Skeletal muscle tissue (tissue), 4 donors: ENCODE data around the gene GPR132. TPM values are rescaled to one million over a fixed set of nuclear protein-coding genes. Genes with fewer than 3 reads are reported as not detected.
A peak's percentile ranks its signal among the peaks of the same experiment; 100 is the strongest.

Experiments used
- H3K27ac ChIP-seq: one replicate; pipeline ENCODE4 v1.7.0; 2013; ENCODE audit warnings: mild to moderate bottlenecking, low read depth, low read length, inconsistent platforms
- H3K27me3 ChIP-seq, 3 donors: one replicate each; pipeline ENCODE4 v1.7.0; 2013; ENCODE audit warnings: low read length in 3 of 3; ENCODE audit not compliant: control insufficient read depth in 3 of 3, insufficient read depth in 3 of 3
- H3K36me3 ChIP-seq, 3 donors: one replicate each; pipeline ENCODE4 v1.7.0; 2013; ENCODE audit warnings: low read length in 3 of 3; ENCODE audit not compliant: control insufficient read depth in 3 of 3, insufficient read depth in 3 of 3
- H3K4me1 ChIP-seq, 3 donors: one replicate each; pipeline ENCODE4 v1.7.0; 2013; ENCODE audit warnings: low read length in 3 of 3, mild to moderate bottlenecking in 3 of 3; ENCODE audit not compliant: control insufficient read depth in 3 of 3, insufficient read depth in 3 of 3
- H3K4me3 ChIP-seq, 3 donors: one replicate each; pipeline ENCODE4 v1.7.0; 2013; ENCODE audit warnings: low read length in 3 of 3
- H3K9ac ChIP-seq, 3 donors: one replicate each; pipeline ENCODE4 v1.7.0; 2013; ENCODE audit warnings: low read length in 3 of 3, mild to moderate bottlenecking in 3 of 3, moderate library complexity in 2 of 3, low read depth in 1 of 3
- H3K9me3 ChIP-seq, 3 donors: one replicate each; pipeline ENCODE4 v1.7.0; 2013; ENCODE audit warnings: low read length in 3 of 3; ENCODE audit not compliant: control insufficient read depth in 3 of 3
- total RNA-seq: library from RNA; depleted of rRNA; stranded (reverse); fragments of >200 nt; gene quantifications from one replicate; pipeline ENCODE4 v1.2.3, GENCODE V29; 2014
- donor health status: Osteomylitis.

Gene GPR132
- total RNA-seq, 1 donor from 2014 or later, result 1.6 TPM

DNA sequence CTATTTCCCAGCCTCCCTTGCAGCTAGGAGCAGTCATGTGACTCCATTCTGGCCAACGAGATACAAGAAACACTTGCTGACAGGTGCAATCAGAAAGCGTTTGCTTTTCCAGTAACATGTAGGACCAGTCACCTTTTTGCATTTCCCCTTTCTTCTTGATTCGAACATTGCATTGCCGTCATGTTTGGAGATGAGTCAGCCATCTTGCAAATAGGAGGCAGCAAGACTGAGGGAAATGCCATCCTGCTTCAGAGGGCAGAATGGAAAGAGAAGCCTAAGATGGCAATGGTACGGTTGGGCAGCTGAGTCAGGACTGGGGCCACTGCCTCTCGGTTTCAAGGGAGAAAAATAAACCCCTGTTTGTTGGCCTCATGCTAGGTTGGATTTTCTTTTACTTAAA is 34.5 kb upstream of the GPR132 start:
- H3K4me3 ChIP-seq, result no peak overlapping the region
- H3K4me1 ChIP-seq, result no peaks in the 10 kb centered on the region
- H3K9me3 ChIP-seq, result no peaks in the 10 kb centered on the region
- no peak overlapping the region for H3K27ac ChIP-seq
- no peaks in the 10 kb centered on the region for H3K36me3 ChIP-seq
- peaks cover 2 to 17% (median 10%) of the 10 kb centered on the region in 3 donors for H3K27me3 ChIP-seq
- no peak overlapping the region for H3K9ac ChIP-seq

DNA sequence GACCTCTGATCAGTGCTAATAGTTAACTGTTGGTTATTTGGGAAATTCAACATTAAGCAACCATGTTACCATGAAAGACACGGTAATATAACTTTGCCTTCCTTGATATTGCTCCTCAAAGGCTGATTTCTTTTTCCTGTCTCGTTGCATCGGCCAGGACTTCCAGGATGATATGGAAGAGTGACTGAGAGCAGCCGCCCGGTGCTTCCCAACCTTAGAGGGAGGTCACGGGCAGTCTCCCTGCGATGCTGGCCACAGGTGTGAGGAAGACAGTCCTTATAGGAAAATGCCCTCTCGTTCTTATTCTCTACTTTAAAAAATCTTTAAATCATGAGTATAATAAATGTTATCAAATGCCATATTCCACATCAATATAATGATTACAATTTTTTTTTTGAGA is 33.1 kb upstream of the GPR132 start:
- H3K36me3 ChIP-seq, result no peaks in the 10 kb centered on the region
- no peaks in the 10 kb centered on the region for H3K9me3 ChIP-seq
- H3K4me1 ChIP-seq, result peaks cover 7 to 8% (median 7%) of the 10 kb centered on the region in 3 donors
- no peak overlapping the region for H3K4me3 ChIP-seq
- no peak overlapping the region for H3K27ac ChIP-seq
- peaks cover 6 to 22% (median 20%) of the 10 kb centered on the region in 3 donors for H3K27me3 ChIP-seq
- H3K9ac ChIP-seq, result no peak overlapping the region

DNA sequence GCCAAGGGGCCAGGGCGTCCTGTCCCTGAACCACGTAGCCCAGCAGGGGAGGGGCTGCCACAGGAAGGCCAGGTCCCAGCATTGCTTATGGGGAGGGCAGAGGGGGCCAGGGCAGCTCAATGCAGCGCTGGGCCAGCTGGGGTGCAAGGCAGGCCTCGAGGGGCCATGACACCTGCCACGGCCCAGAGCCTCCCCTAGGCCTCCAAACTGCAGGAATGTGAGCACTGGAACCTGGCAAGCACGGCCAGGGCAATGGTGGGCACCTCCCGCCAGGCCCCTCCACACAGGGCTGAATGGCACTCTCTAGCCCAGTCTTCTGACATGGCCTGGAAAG is 32.5 kb upstream of the GPR132 start:
- Histone ChIP-seq H3K4me1 (peaks cover 8 to 10% (median 9%) of the 10 kb centered on the region in 3 donors), H3K27ac (no peak overlapping the region), H3K36me3 (no peaks in the 10 kb centered on the region), H3K27me3 (peaks cover 6 to 20% (median 14%) of the 10 kb centered on the region in 3 donors), H3K9ac (no peak overlapping the region), H3K9me3 (no peaks in the 10 kb centered on the region), H3K4me3 (no peak overlapping the region)

DNA sequence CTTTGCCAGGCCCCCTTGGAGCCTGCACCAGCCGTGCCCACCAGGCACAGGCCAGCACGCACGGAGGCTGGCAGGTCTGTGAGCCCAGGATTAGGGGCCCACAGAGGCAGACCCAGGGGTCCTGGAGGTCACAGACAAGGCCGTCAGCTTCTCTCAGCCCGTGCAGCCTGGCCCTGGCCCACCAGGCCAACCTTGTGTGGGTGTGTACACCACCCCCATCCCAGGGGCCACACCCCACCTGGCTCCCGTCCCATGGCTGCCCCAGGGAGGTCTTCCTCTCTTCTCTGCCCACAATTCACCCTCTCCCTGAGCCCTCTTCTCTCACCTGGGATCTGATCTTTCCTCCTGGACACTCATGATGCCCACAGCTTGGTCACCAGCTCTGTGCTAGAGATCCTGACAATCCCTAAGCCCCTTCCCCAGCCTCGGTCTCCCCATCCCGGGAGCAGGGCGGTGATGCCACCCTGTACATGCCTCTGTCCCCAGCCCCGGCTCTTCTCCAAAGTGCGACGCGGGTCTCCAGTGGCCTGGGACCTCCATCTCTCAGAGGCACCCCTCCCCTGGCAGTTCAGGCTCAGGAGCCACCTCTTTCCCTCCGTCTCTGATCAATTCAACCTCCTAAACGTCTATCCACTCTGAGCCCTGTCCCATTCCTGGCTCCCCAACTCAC is 31.1 kb upstream of the GPR132 start:
- H3K9ac ChIP-seq, result no peak overlapping the region
- H3K4me3 ChIP-seq, result no peak overlapping the region
- H3K36me3 ChIP-seq, result no peaks in the 10 kb centered on the region
- H3K27ac ChIP-seq, result no peak overlapping the region
- peaks cover 15 to 24% (median 22%) of the 10 kb centered on the region in 3 donors for H3K4me1 ChIP-seq
- H3K27me3 ChIP-seq, result peaks cover 6 to 23% (median 14%) of the 10 kb centered on the region in 3 donors
- no peaks in the 10 kb centered on the region for H3K9me3 ChIP-seq

DNA sequence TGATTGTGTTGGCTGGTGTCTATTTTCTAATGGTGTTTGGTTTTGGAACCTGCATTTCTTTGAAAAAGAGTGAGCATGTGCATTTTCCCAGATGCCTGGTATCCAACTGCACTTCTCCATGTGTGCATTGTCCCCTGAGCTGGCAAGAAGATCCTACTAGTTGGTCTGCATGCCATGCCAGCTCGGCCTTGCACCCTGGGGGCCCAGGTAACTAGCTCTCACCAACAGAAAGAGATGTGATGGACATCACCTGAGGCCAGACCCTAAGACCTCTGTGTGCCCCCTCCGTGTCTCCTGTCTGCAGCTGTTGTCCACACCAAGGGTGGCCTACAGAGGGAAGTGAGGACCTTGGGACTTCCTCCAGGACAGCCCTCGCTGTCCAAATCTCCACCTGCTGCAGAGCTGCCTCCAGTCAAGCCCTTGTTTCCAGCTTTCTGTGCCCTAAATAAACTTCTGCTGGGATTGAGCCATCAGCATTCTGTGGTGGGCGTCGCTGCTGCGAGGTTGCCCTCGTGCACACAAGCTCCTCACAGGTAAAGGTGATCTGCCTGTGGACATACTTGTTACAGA is 30.1 kb upstream of the GPR132 start:
- Histone ChIP-seq H3K9me3 (no peaks in the 10 kb centered on the region), H3K27ac (no peak overlapping the region), H3K36me3 (no peaks in the 10 kb centered on the region), H3K27me3 (peaks cover 4 to 23% (median 9%) of the 10 kb centered on the region in 3 donors), H3K4me3 (no peak overlapping the region), H3K9ac (no peak overlapping the region), H3K4me1 (peaks cover 15 to 34% (median 32%) of the 10 kb centered on the region in 3 donors)

DNA sequence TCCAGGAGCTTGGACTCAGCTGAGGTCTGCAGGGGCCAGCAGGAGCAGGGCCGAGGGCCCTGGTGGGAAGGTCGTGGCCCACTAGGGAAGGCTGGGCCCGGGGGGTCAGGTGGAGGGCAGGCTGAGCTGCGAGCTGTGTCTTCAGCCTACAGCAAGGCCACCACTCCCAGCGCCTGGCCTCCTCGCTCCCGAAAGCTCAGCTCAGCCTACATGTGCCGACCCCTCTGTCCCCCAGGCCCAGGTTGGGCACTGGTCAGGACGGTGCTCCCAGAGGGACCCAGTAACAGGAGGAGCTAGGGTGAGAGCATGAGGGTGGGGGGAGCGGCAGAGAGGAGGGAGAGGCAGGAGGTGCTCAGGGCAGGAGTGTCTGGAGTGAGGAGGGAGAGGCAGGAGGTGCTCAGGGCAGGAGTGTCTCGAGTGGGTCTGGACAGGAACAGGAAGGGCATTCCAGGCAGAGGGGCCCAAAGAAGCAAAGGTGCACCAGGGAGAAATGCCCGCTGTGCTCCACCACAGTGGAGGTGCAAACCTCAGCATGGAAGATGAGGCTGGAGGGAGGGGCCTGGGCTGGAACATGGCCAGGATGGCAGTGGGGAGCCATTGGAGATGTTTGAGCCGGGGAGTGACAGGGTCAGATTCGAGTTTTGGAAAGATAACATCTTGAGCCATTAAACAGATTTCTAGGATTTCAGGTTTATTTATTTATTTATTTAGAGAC is 29.1 kb upstream of the GPR132 start:
- H3K27ac ChIP-seq, result no peak overlapping the region
- no peaks in the 10 kb centered on the region for H3K9me3 ChIP-seq
- H3K36me3 ChIP-seq, result no peaks in the 10 kb centered on the region
- peak overlapping the region; percentile 51 to 65 (median 61) for H3K4me3 ChIP-seq
- H3K9ac ChIP-seq, result peak overlapping the region in 1 of 3 donors; percentile 74
- peaks cover 15 to 37% (median 33%) of the 10 kb centered on the region in 3 donors for H3K4me1 ChIP-seq
- peaks cover 4 to 23% (median 9%) of the 10 kb centered on the region in 3 donors for H3K27me3 ChIP-seq

DNA sequence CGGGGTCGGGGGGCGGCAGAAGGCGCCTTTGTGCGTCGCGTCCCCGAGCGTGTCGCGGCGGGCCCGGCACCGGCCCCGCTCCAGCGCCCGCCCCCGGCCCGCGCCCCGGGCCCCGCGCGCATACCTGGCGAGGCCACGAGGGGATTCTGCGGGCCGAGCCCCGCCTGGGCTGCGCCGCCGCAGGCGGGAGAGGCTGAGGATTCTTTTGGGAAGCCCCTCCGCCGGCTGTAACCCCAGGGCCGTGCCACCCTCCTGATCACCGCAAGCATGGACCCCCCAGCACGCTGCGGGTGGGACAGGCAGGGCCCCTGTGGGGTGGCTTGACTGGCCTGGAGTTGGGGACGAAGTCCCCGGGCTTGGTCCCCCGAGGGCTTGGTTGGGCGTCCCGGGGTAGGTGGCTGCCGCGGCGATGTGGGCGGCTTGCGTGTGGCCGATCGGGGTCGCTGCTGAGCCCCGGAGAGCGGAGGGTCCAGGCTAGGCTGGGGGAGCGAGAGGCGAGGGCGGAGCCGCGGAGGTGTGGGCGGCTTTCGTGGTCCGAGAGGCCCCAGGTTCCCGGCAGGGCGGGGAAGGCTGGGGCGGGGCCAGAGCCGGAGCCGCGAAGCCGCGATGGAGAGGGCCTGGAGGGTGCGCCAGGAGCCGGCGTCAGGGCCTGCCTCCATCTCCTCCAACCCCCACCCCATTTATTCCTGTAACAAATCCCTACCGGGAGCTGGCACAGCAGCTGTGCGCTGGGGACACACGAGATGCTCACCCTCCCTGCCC is 28.4 kb upstream of the GPR132 start:
- H3K9ac ChIP-seq, result peak overlapping the region in 2 of 3 donors; percentile 70 to 74
- no peaks in the 10 kb centered on the region for H3K36me3 ChIP-seq
- H3K27me3 ChIP-seq, result peaks cover 8 to 27% (median 12%) of the 10 kb centered on the region in 3 donors
- no peaks in the 10 kb centered on the region for H3K9me3 ChIP-seq
- H3K27ac ChIP-seq, result no peak overlapping the region
- H3K4me3 ChIP-seq, result peak overlapping the region; percentile 51 to 65 (median 61)
- H3K4me1 ChIP-seq, result peaks cover 19 to 37% (median 37%) of the 10 kb centered on the region in 3 donors

DNA sequence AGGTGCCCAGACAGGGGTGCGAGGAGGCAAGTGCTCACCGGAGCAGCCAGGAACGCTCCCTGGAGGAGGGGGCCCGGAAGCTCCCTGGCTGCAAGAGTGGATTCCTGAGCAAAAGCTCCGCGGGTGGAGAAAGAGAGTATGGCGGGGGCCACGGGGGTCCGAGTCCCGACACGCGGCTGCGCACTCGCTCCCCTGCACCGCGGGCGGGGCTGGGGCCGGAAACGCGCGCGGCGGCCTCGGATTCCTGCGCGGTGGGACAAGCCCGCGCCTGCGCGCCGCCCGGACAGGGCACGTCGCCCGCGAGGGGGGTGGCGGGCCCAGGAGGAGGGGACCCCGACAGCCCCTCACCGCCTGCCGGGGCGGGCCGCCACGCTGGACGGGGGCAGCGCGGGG is 27.8 kb upstream of the GPR132 start:
- H3K9me3 ChIP-seq, result no peaks in the 10 kb centered on the region
- no peak overlapping the region for H3K27ac ChIP-seq
- H3K9ac ChIP-seq, result peak overlapping the region in 1 of 3 donors; percentile 54
- peaks cover 23 to 39% (median 37%) of the 10 kb centered on the region in 3 donors for H3K4me1 ChIP-seq
- H3K4me3 ChIP-seq, result peak overlapping the region in 1 of 3 donors; percentile 13
- H3K27me3 ChIP-seq, result peaks cover 12 to 31% (median 18%) of the 10 kb centered on the region in 3 donors
- no peaks in the 10 kb centered on the region for H3K36me3 ChIP-seq

DNA sequence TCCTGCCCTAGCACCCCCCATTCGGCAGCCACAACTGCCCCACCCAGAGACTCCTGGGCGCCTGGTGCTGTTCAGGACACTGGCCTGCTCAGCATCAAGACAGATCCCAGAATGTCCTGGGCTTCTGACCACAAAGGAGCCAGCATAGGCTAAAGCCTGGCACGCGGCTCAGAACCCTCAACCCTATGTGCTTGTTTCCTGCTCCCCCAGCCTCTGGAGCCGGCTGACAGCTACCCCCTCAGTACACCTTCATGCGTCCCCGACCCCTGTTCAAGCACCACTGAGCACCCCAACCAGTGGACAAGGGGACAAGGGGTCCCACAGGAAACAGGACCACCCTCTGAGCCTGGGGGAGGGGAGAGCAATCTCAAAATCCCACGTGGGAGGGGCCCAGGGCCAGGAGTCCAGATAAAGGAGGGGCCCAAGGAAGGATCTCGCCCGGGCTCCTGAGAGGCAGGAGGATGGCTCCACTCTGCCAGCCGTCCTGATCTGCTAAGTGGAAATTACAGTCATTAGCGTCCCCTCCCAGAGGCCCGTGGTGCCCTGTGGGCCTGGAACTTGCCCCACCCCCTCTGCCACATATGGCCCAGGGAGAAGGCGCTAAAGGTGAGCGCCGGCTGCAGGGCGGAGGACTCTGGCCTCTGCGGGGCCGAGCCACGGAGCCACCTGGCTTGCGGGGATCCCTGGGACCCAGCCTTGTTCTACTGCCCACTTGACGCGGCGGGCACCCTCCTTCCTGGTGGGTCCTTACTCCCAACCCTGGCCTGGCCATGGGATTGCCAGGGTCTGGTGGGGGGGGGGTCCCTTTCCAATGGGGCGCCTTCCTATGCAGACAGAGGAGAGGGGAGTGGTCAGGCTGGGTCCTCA is 27.2 kb upstream of the GPR132 start:
- Histone ChIP-seq H3K4me3 (no peak overlapping the region), H3K36me3 (no peaks in the 10 kb centered on the region), H3K27me3 (peaks cover 17 to 38% (median 21%) of the 10 kb centered on the region in 3 donors), H3K27ac (no peak overlapping the region), H3K4me1 (peaks cover 23 to 43% (median 37%) of the 10 kb centered on the region in 3 donors), H3K9ac (peak overlapping the region in 1 of 3 donors; percentile 54), H3K9me3 (no peaks in the 10 kb centered on the region)
